T-helper 17 cell (primary cell): ENCODE results near the gene METTL16. TPM values are rescaled to one million over a fixed set of nuclear protein-coding genes. Genes with fewer than 3 reads are reported as not detected.

Experiments used
- ATAC-seq: fragments of 150-1000 bp; cut with Tn5 transposase; 2 replicates; pipeline ENCODE4 v1.10.0; 2021; ENCODE audit warnings: mild to moderate bottlenecking, moderate library complexity
- DNase-seq, 3 donors: peaks; one replicate each; pipeline versions ENCODE4 v3.0.0 to v3.0.0-alpha.2; 2020 to 2021
- H3K9me3 ChIP-seq: one replicate; pipeline ENCODE4 v1.7.0; 2013; ENCODE audit warnings: low read length, mild to moderate bottlenecking; ENCODE audit not compliant: control insufficient read depth, poor library complexity, severe bottlenecking
- H3K27ac Mint-ChIP-seq: one replicate; pipeline ENCODE4 v1.8.0; 2022; ENCODE audit warnings: mild to moderate bottlenecking, moderate library complexity, mixed read lengths
- H3K27me3 Mint-ChIP-seq: one replicate; pipeline ENCODE4 v1.8.0; 2022; ENCODE audit warnings: mixed read lengths
- H3K36me3 Mint-ChIP-seq: one replicate; pipeline ENCODE4 v1.8.0; 2022; ENCODE audit warnings: low read depth, mixed read lengths
- H3K4me1 Mint-ChIP-seq: one replicate; pipeline ENCODE4 v1.8.0; 2022; ENCODE audit warnings: mild to moderate bottlenecking, mixed read lengths
- H3K4me3 Mint-ChIP-seq: one replicate; pipeline ENCODE4 v1.8.0; 2022; ENCODE audit warnings: mild to moderate bottlenecking, moderate library complexity, mixed read lengths
- total RNA-seq, 4 donors: library from RNA in 2 of 4; stranded (reverse) in 2 of 4; gene quantifications; one replicate each; pipeline ENCODE4 v1.2.3 and lab custom pipeline; 2022 to 2026

The METTL16 gene
- total RNA-seq, 2 donors from 2014 or later, result 34.4 to 38.8 TPM

- no peak for DNase-seq
- no peak overlapping the region for H3K27ac Mint-ChIP-seq
Measured at GRCh38 chr17:2370211-2370589, 141.5 kb downstream of the METTL16 start.

GRCh38 chr17:2369551-2370210, 142.0 kb downstream of the METTL16 start:
- no peaks in the 10 kb centered on the region for H3K27me3 Mint-ChIP-seq
- no peak overlapping the region for H3K4me3 Mint-ChIP-seq
- no peak for DNase-seq

More at GRCh38 chr17:2370211-2370589, 141.5 kb downstream of the METTL16 start:
- Mint-ChIP-seq H3K27me3 (no peaks in the 10 kb centered on the region), H3K4me1 (no peaks in the 10 kb centered on the region), H3K4me3 (no peak overlapping the region), H3K36me3 (no peaks in the 10 kb centered on the region)
- ATAC-seq, result no peak
- no peaks in the 10 kb centered on the region for H3K9me3 ChIP-seq

GRCh38 chr17:2369039-2369438, 142.6 kb downstream of the METTL16 start:
- H3K9me3 ChIP-seq, result no peaks in the 10 kb centered on the region
- Mint-ChIP-seq H3K4me1 (no peaks in the 10 kb centered on the region), H3K36me3 (no peaks in the 10 kb centered on the region), H3K27me3 (no peaks in the 10 kb centered on the region), H3K27ac (no peak overlapping the region), H3K4me3 (no peak overlapping the region)
- ATAC-seq, result no peak
- no peak for DNase-seq

More at GRCh38 chr17:2369551-2370210, 142.0 kb downstream of the METTL16 start:
- Mint-ChIP-seq H3K4me1 (no peaks in the 10 kb centered on the region), H3K27ac (no peak overlapping the region), H3K36me3 (no peaks in the 10 kb centered on the region)
- H3K9me3 ChIP-seq, result no peaks in the 10 kb centered on the region
- ATAC-seq, result no peak

- H3K4me1 Mint-ChIP-seq, result no peaks in the 10 kb centered on the region
- DNase-seq (no peak), ATAC-seq (no peak)
- H3K27me3 Mint-ChIP-seq, result no peaks in the 10 kb centered on the region
- no peaks in the 10 kb centered on the region for H3K9me3 ChIP-seq
- no peaks in the 10 kb centered on the region for H3K36me3 Mint-ChIP-seq
- no peak overlapping the region for H3K27ac Mint-ChIP-seq
- H3K4me3 Mint-ChIP-seq, result no peak overlapping the region
Measured at GRCh38 chr17:2368359-2368758, 143.3 kb downstream of the METTL16 start.

GRCh38 chr17:2366747-2367494, 144.8 kb downstream of the METTL16 start:
- ATAC-seq (no peak), DNase-seq (no peak)
- no peak overlapping the region for H3K27ac Mint-ChIP-seq
- H3K36me3 Mint-ChIP-seq, result peaks cover 3% of the 10 kb centered on the region
- no peak overlapping the region for H3K4me3 Mint-ChIP-seq
- H3K27me3 Mint-ChIP-seq, result no peaks in the 10 kb centered on the region
- H3K4me1 Mint-ChIP-seq, result no peaks in the 10 kb centered on the region
- H3K9me3 ChIP-seq, result no peaks in the 10 kb centered on the region

Other genes with a start within 250 kb of the METTL16 start
- 10 to 100 TPM; 48.3 to 51.6 TPM for gene SMG6, start 208.1 kb downstream of the METTL16 start, total RNA-seq
- 1 to 10 TPM; 3.4 to 3.9 TPM for gene SRR, start 207.9 kb downstream of the METTL16 start, total RNA-seq
- 10 to 100 TPM; 24.9 to 35.4 TPM for gene TSR1, start 175.4 kb downstream of the METTL16 start, total RNA-seq
- gene SGSM2, start 174.4 kb downstream of the METTL16 start, total RNA-seq, result 100 to 1,000 TPM; 119 to 128 TPM
- 100 to 1,000 TPM in 1 of 2 donors, 10 to 100 TPM in 1; 92.9 to 110 TPM for gene MNT, start 110.8 kb downstream of the METTL16 start, total RNA-seq
- gene PAFAH1B1, start 81.8 kb upstream of the METTL16 start, total RNA-seq, result 100 to 1,000 TPM; 149 to 165 TPM
- gene CLUH, start 199.9 kb upstream of the METTL16 start, total RNA-seq, result 10 to 100 TPM; 55.2 to 68.6 TPM
- gene CCDC92B, start 237.8 kb upstream of the METTL16 start, total RNA-seq, result under 1 TPM; 0.13 to 0.37 TPM